IMR-90 (cell line): ENCODE results near the gene MMP3. TPM values are rescaled to one million over a fixed set of nuclear protein-coding genes. Genes with fewer than 3 reads are reported as not detected.

Experiments
- ATAC-seq: fragments of 200-7000 bp; cut with Tn5 transposase; 2 replicates; pipeline ENCODE4 v1.9.1; 2020; ENCODE audit warnings: low read depth, mild to moderate bottlenecking, moderate library complexity
- BruUV-seq: library from RNA; stranded (reverse); fragments of 400-500 nt; replicated peaks from 2 replicates; lab custom pipeline; 2021; lab: Mats Ljungman, UMichigan
- CTCF ChIA-PET: fragments of 300-600 bp; formaldehyde crosslinking; extraction: SDS; loops from one replicate; lab custom pipeline; 2021; ENCODE audit warnings: antibody characterized with exemption; lab: Yijun Ruan, JAX
- POLR2A ChIA-PET: fragments of 300-600 bp; sonication (Branson Sonifier 250); formaldehyde crosslinking; loops from one replicate; lab custom pipeline; 2022; ENCODE audit warnings: antibody characterized with exemption; ENCODE audit not compliant: unreplicated experiment; lab: Charles Lee
- DNase-seq: peaks from one replicate; pipeline ENCODE4 v3.0.0; 2013
- H2AFZ ChIP-seq: replicated peaks from 2 replicates; pipeline ENCODE3; 2013; ENCODE audit warnings: low read length, mild to moderate bottlenecking; ENCODE audit not compliant: poor library complexity
- H2AK5ac ChIP-seq: 2 replicates; pipeline ENCODE4 v1.6.1; 2013; ENCODE audit warnings: low read depth, low read length, inconsistent platforms
- H2AK9ac ChIP-seq: replicated peaks from 2 replicates; pipeline ENCODE3; 2013; ENCODE audit warnings: mild to moderate bottlenecking, low read depth, low read length, moderate library complexity; ENCODE audit not compliant: poor library complexity
- H2BK120ac ChIP-seq: 2 replicates; pipeline ENCODE4 v1.6.1; 2013; ENCODE audit warnings: low read depth, low read length, inconsistent platforms
- H2BK15ac ChIP-seq: 3 replicates; pipeline ENCODE4 v1.6.1; 2013; ENCODE audit warnings: low read depth, low read length, inconsistent platforms
- H2BK20ac ChIP-seq: 2 replicates; pipeline ENCODE4 v1.6.1; 2013; ENCODE audit warnings: low read depth, mild to moderate bottlenecking, inconsistent platforms, low read length, moderate library complexity
- H2BK5ac ChIP-seq: 2 replicates; pipeline ENCODE4 v1.6.1; 2013; ENCODE audit warnings: mild to moderate bottlenecking, low read depth, low read length, inconsistent platforms; ENCODE audit not compliant: poor library complexity, severe bottlenecking
- H3K14ac ChIP-seq: replicated peaks from 2 replicates; pipeline ENCODE4 v1.6.1; 2013; ENCODE audit warnings: low read depth, low read length, inconsistent platforms
- H3K18ac ChIP-seq: 2 replicates; pipeline ENCODE4 v1.6.1; 2013; ENCODE audit warnings: low read depth, low read length, control low read depth
- H3K23ac ChIP-seq: 2 replicates; pipeline ENCODE4 v1.6.1; 2013; ENCODE audit warnings: low read depth, low read length, inconsistent platforms
- H3K27ac ChIP-seq: 2 replicates; pipeline ENCODE4 v1.5.1; 2013; ENCODE audit warnings: mild to moderate bottlenecking, control low read depth, low read length; ENCODE audit not compliant: insufficient read depth
- H3K27me3 ChIP-seq: 2 replicates; pipeline ENCODE4 v1.6.1; 2013; ENCODE audit warnings: low read length; ENCODE audit not compliant: control insufficient read depth, insufficient read depth
- H3K36me3 ChIP-seq: 2 replicates; pipeline ENCODE4 v1.6.1; 2013; ENCODE audit warnings: low read length, mixed read lengths; ENCODE audit not compliant: control insufficient read depth, insufficient read depth
- H3K4ac ChIP-seq: 2 replicates; pipeline ENCODE4 v1.6.1; 2013; ENCODE audit warnings: low read depth, low read length, inconsistent platforms
- H3K4me1 ChIP-seq: 2 replicates; pipeline ENCODE4 v1.6.1; 2013; ENCODE audit warnings: low read length, mixed read lengths; ENCODE audit not compliant: control insufficient read depth, insufficient read depth
- H3K4me2 ChIP-seq: 2 replicates; pipeline ENCODE4 v1.6.1; 2013; ENCODE audit warnings: low read depth, mild to moderate bottlenecking, control low read depth, low read length, moderate library complexity
- H3K4me3 ChIP-seq: 2 replicates; pipeline ENCODE4 v1.5.1; 2013; ENCODE audit warnings: low read depth, mild to moderate bottlenecking, control low read depth, low read length, moderate library complexity; ENCODE audit not compliant: insufficient read depth
- H3K56ac ChIP-seq: 2 replicates; pipeline ENCODE4 v1.6.1; 2013; ENCODE audit warnings: low read length, inconsistent platforms; ENCODE audit not compliant: insufficient read depth; ENCODE audit errors: extremely low read depth
- H3K79me1 ChIP-seq, 2 experiments: 2 replicates each; pipeline ENCODE4 v1.6.1; 2013; ENCODE audit warnings: low read length in 2 of 2, inconsistent platforms in 1 of 2, low read depth in 1 of 2
- H3K9ac ChIP-seq: 2 replicates; pipeline ENCODE4 v1.6.1; 2013; ENCODE audit warnings: low read depth, low read length, control low read depth
- H3K9me1 ChIP-seq: 2 replicates; pipeline ENCODE4 v1.6.1; 2013; ENCODE audit warnings: low read length, inconsistent platforms; ENCODE audit not compliant: insufficient read depth
- H3K9me3 ChIP-seq: 2 replicates; pipeline ENCODE4 v1.6.1; 2013; ENCODE audit warnings: low read length; ENCODE audit not compliant: control insufficient read depth, insufficient read depth
- H4K20me1 ChIP-seq: 2 replicates; pipeline ENCODE4 v1.6.1; 2013; ENCODE audit warnings: low read length, inconsistent platforms; ENCODE audit not compliant: insufficient read depth
- H4K5ac ChIP-seq: 2 replicates; pipeline ENCODE4 v1.6.1; 2013; ENCODE audit warnings: mild to moderate bottlenecking, low read depth, low read length, control low read depth
- H4K8ac ChIP-seq, 2 experiments: 2 replicates each; pipeline ENCODE4 v1.6.1; 2013; ENCODE audit warnings: low read depth in 2 of 2, low read length in 2 of 2, control low read depth in 1 of 2, inconsistent platforms in 1 of 2
- H4K91ac ChIP-seq: 2 replicates; pipeline ENCODE4 v1.6.1; 2013; ENCODE audit warnings: low read depth, low read length, inconsistent platforms; ENCODE audit not compliant: insufficient read depth
- CHD1 ChIP-seq: IDR thresholded peaks from 2 replicates; pipeline ENCODE4 v1.6.1; 2012; ENCODE audit warnings: low read depth, low read length, improper control_type of control experiment
- MAZ ChIP-seq: IDR thresholded peaks from 2 replicates; pipeline ENCODE4 v1.6.1; 2012; ENCODE audit warnings: low read depth, mild to moderate bottlenecking, low read length, improper control_type of control experiment, moderate library complexity, borderline replicate concordance
- NFE2L2 ChIP-seq: fragments of 150-350 bp; IDR thresholded peaks from 2 replicates; pipeline ENCODE4 v1.6.1; 2016; ENCODE audit warnings: low read depth, mild to moderate bottlenecking, low read length
- RCOR1 ChIP-seq: IDR thresholded peaks from 2 replicates; pipeline ENCODE4 v1.6.1; 2012; ENCODE audit warnings: mild to moderate bottlenecking, low read length, improper control_type of control experiment; ENCODE audit not compliant: insufficient replicate concordance
- RFX5 ChIP-seq: IDR thresholded peaks from 2 replicates; pipeline ENCODE4 v1.8.0; 2012; ENCODE audit warnings: low read depth, mild to moderate bottlenecking, low read length, moderate library complexity
- WGBS, 2 experiments: methylation state at CpG; one replicate each; pipeline versions ENCODE4 v1.1.5 to v1.1.7; 2013; ENCODE audit warnings: missing lambda C conversion rate in 2 of 2; ENCODE audit not compliant: insufficient read length in 1 of 2; ENCODE audit errors: extremely low coverage in 2 of 2; 5-methylcytosine and 5-hydroxymethylcytosine counted together
- dilution Hi-C: fragments of 300-500 bp; cut with HindIII; formaldehyde crosslinking; loops from one replicate; pipeline ENCODE4 v1.14.3; 2018; ENCODE audit warnings: low sequenced_read_pairs; ENCODE audit not compliant: unreplicated experiment
- in situ Hi-C: fragments of 300-500 bp; cut with MboI; formaldehyde crosslinking; loops from 3 replicates; pipeline ENCODE4 v1.14.3; 2019; ENCODE audit warnings: low sequenced_read_pairs, inconsistent platforms, mixed read lengths
- intact Hi-C: fragments of 100-400 bp; cut with micrococcal nuclease; formaldehyde crosslinking; loops from 2 replicates; pipeline ENCODE4 v1.10.0; 2022
- polyA plus RNA-seq, 3 experiments: library from polyadenylated mRNA; depleted of rRNA; stranded (reverse); fragments of >200 nt; gene quantifications; 2 replicates each; pipeline ENCODE4 v1.2.3, GENCODE V29; 2012; ENCODE audit warnings: low replicate concordance in 1 of 3
- total RNA-seq: library from RNA; depleted of rRNA; stranded (reverse); fragments of >200 nt; gene quantifications from 2 replicates; pipeline ENCODE4 v1.2.3, GENCODE V29; 2012
- TF ChIP-seq, protein P1 (sequence below): fragments of 150-350 bp; IDR thresholded peaks from 2 replicates; pipeline ENCODE4 v1.6.1; 2016; ENCODE audit warnings: low read depth, mild to moderate bottlenecking, low read length, moderate library complexity, borderline replicate concordance
- TF ChIP-seq, protein P2 (sequence below): fragments of 150-350 bp; IDR thresholded peaks from 2 replicates; pipeline ENCODE4 v1.6.1; 2017; ENCODE audit warnings: mild to moderate bottlenecking, antibody characterized with exemption, low read length, low read depth
- TF ChIP-seq, protein P3 (sequence below): conservative IDR thresholded peaks from 2 replicates; pipeline ENCODE4 v1.5.1; 2012; ENCODE audit warnings: mild to moderate bottlenecking, low read depth, low read length, improper control_type of control experiment

Gene MMP3
- total and polyA plus RNA-seq, 2 of the 4 experiments (the other 2 are of a cell fraction), result under 0.01 to 0.39 TPM

DNA sequence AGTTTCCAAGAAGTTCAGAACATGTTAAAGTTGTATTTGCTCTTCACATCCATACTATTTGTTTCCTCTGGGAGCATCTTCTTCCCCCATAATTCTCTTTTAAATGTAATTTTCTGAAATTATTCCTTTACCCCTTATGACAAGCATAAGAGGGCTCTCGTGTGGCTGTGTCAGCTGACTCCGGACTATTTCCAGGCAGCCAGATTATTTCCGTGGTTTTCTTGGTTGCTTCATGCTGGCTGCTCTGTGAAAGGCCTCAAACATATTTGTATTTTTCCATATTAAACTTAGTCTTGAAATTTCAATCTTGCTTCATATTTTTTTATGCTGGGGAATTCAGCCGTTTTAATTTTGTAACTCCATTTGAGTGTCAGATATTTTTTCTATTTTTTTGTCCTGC is 42.6 kb downstream of the MMP3 start:
- H3K9ac ChIP-seq, result no peak overlapping the region
- no TSS peak for BruUV-seq
- no peak overlapping the region for H3K14ac ChIP-seq
- no peak overlapping the region for H2AFZ ChIP-seq
- dilution Hi-C loops, result no loop called here
- TF ChIP-seq NFE2L2 (no peak), RFX5 (no peak), MAZ (no peak), RCOR1 (no peak), CHD1 (no peak)
- TF ChIP-seq, protein P1, sequence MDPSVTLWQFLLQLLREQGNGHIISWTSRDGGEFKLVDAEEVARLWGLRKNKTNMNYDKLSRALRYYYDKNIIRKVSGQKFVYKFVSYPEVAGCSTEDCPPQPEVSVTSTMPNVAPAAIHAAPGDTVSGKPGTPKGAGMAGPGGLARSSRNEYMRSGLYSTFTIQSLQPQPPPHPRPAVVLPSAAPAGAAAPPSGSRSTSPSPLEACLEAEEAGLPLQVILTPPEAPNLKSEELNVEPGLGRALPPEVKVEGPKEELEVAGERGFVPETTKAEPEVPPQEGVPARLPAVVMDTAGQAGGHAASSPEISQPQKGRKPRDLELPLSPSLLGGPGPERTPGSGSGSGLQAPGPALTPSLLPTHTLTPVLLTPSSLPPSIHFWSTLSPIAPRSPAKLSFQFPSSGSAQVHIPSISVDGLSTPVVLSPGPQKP, result no peak
- TF ChIP-seq, protein P2, sequence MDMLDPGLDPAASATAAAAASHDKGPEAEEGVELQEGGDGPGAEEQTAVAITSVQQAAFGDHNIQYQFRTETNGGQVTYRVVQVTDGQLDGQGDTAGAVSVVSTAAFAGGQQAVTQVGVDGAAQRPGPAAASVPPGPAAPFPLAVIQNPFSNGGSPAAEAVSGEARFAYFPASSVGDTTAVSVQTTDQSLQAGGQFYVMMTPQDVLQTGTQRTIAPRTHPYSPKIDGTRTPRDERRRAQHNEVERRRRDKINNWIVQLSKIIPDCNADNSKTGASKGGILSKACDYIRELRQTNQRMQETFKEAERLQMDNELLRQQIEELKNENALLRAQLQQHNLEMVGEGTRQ, result no peak
- TF ChIP-seq, protein P3, sequence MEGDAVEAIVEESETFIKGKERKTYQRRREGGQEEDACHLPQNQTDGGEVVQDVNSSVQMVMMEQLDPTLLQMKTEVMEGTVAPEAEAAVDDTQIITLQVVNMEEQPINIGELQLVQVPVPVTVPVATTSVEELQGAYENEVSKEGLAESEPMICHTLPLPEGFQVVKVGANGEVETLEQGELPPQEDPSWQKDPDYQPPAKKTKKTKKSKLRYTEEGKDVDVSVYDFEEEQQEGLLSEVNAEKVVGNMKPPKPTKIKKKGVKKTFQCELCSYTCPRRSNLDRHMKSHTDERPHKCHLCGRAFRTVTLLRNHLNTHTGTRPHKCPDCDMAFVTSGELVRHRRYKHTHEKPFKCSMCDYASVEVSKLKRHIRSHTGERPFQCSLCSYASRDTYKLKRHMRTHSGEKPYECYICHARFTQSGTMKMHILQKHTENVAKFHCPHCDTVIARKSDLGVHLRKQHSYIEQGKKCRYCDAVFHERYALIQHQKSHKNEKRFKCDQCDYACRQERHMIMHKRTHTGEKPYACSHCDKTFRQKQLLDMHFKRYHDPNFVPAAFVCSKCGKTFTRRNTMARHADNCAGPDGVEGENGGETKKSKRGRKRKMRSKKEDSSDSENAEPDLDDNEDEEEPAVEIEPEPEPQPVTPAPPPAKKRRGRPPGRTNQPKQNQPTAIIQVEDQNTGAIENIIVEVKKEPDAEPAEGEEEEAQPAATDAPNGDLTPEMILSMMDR, result no peak
- no peaks in the 10 kb centered on the region for H3K36me3 ChIP-seq
- ChIA-PET CTCF (no interaction called here), POLR2A (no interaction called here)
- H3K9me3 ChIP-seq, result no peaks in the 10 kb centered on the region
- H4K5ac ChIP-seq, result no peak overlapping the region
- no peak overlapping the region for H3K4me3 ChIP-seq
- intact Hi-C loops, result no loop called here
- H3K9me1 ChIP-seq, result peaks cover 9% of the 10 kb centered on the region
- H3K27me3 ChIP-seq, result no peaks in the 10 kb centered on the region
- no peak overlapping the region for H2BK5ac ChIP-seq
- DNase-seq (no peak), ATAC-seq (no peak)
- no peak overlapping the region for H2BK15ac ChIP-seq
- no peaks in the 10 kb centered on the region for H4K20me1 ChIP-seq
- no peak overlapping the region for H4K91ac ChIP-seq
- H3K18ac ChIP-seq, result no peak overlapping the region
- in situ Hi-C loops, result no loop called here
- no peak overlapping the region for H3K27ac ChIP-seq
- H2BK20ac ChIP-seq, result no peak overlapping the region
- peaks cover 5% of the 10 kb centered on the region for H3K4me1 ChIP-seq
- H3K4ac ChIP-seq, result no peak overlapping the region
- H2AK5ac ChIP-seq, result no peak overlapping the region
- H2BK120ac ChIP-seq, result no peak overlapping the region
- H3K79me1 ChIP-seq, result no peaks in the 10 kb centered on the region
- no peak overlapping the region for H3K56ac ChIP-seq
- no peak overlapping the region for H3K23ac ChIP-seq
- H3K4me2 ChIP-seq, result no peak overlapping the region
- no peak overlapping the region for H2AK9ac ChIP-seq
- no CpG with 5 or more reads among the region's 4 CpGs for WGBS, 2 experiments
- no peak overlapping the region for H4K8ac ChIP-seq
